SK-N-SH (cell line): Measurements from ENCODE around the gene DVL1. TPM values are rescaled to one million over a fixed set of nuclear protein-coding genes. Genes with fewer than 3 reads are reported as not detected.

Source experiments
- CTCF ChIA-PET: fragments of 300-600, 350-600 bp; formaldehyde crosslinking; extraction: SDS; loops from one replicate; lab custom pipeline; 2021; lab: Yijun Ruan, JAX
- POLR2A ChIA-PET: fragments of 350-600 bp; sonication (Branson Sonifier 250); formaldehyde crosslinking; extraction: SDS; loops from one replicate; lab custom pipeline; 2020; ENCODE audit warnings: antibody characterized with exemption, inconsistent platforms; lab: Yijun Ruan, JAX
- DNase-seq: peaks from one replicate; pipeline ENCODE4 v3.0.0; 2012
- H2AFZ ChIP-seq: fragments of 200-600 bp; sonication (generic); 2 replicates; pipeline ENCODE4 v1.8.1; 2016; ENCODE audit warnings: antibody characterized with exemption, mild to moderate bottlenecking, low read depth
- H3F3A ChIP-seq: fragments of 200-600 bp; sonication (generic); replicated peaks from 2 replicates; pipeline ENCODE3; 2016; ENCODE audit warnings: antibody characterized with exemption, mild to moderate bottlenecking; ENCODE audit not compliant: insufficient read depth
- H3K27ac ChIP-seq, 2 experiments: fragments of 200-500 bp in 1 of 2; fragments of 200-600 bp in 1 of 2; sonication (Bioruptor generic) in 1 of 2; sonication (generic), shearing (Covaris generic) in 1 of 2; 2 replicates each; pipeline versions ENCODE4 v1.5.1 to v1.6.1; 2014 to 2016; ENCODE audit warnings: low read depth in 2 of 2, inconsistent platforms in 1 of 2, low read length in 1 of 2, mild to moderate bottlenecking in 1 of 2, mixed read lengths in 1 of 2
- H3K27me3 ChIP-seq: fragments of 200-600 bp; sonication (generic), shearing (Covaris generic); 2 replicates; pipeline ENCODE4 v1.6.1; 2016; ENCODE audit warnings: mixed run types; ENCODE audit not compliant: insufficient read depth
- H3K36me3 ChIP-seq, 2 experiments: fragments of 200-500 bp in 1 of 2; fragments of 200-600 bp in 1 of 2; sonication (Bioruptor generic) in 1 of 2; sonication (generic) in 1 of 2; replicated peaks in 1 of 2; 2 replicates each; pipeline versions ENCODE3 to v1.5.1; 2014 to 2016; ENCODE audit warnings: low read length in 1 of 2, mild to moderate bottlenecking in 1 of 2; ENCODE audit not compliant: insufficient read depth in 2 of 2, control insufficient read depth in 1 of 2
- H3K4me1 ChIP-seq, 2 experiments: fragments of 200-500 bp in 1 of 2; fragments of 200-600 bp in 1 of 2; sonication (Bioruptor generic) in 1 of 2; sonication (generic), shearing (Covaris generic) in 1 of 2; 2 replicates each; pipeline versions ENCODE4 v1.5.1 to v1.6.1; 2014 to 2016; ENCODE audit warnings: low read depth in 1 of 2, low read length in 1 of 2, mixed run types in 1 of 2; ENCODE audit not compliant: insufficient read depth in 2 of 2, control insufficient read depth in 1 of 2
- H3K4me2 ChIP-seq: fragments of 200-600 bp; sonication (generic), shearing (Covaris generic); 2 replicates; pipeline ENCODE4 v1.6.1; 2017; ENCODE audit warnings: mixed run types
- H3K4me3 ChIP-seq, 2 experiments: fragments of 200-500 bp in 1 of 2; fragments of 200-600 bp in 1 of 2; sonication (Bioruptor generic) in 1 of 2; sonication (generic), shearing (Covaris generic) in 1 of 2; 2 replicates each; pipeline versions ENCODE4 v1.5.1 to v1.8.1; 2014 to 2016; ENCODE audit warnings: low read depth in 2 of 2, inconsistent platforms in 1 of 2, low read length in 1 of 2, mild to moderate bottlenecking in 1 of 2, mixed read lengths in 1 of 2, moderate library complexity in 1 of 2
- H3K79me2 ChIP-seq: fragments of 200-600 bp; sonication (generic); 2 replicates; pipeline ENCODE4 v1.8.1; 2017; ENCODE audit warnings: mild to moderate bottlenecking; ENCODE audit not compliant: insufficient read depth
- H3K9ac ChIP-seq: fragments of 200-600 bp; sonication (generic); 2 replicates; pipeline ENCODE4 v1.6.1; 2017; ENCODE audit warnings: mixed run types
- H3K9me2 ChIP-seq: fragments of 200-600 bp; sonication (generic); 2 replicates; pipeline ENCODE4 v1.6.1; 2017; ENCODE audit warnings: mixed run types
- H3K9me3 ChIP-seq: fragments of 200-600 bp; sonication (generic); 2 replicates; pipeline ENCODE4 v1.6.1; 2017; ENCODE audit warnings: mixed run types, mild to moderate bottlenecking, moderate library complexity
- H4K20me1 ChIP-seq: fragments of 200-600 bp; sonication (generic); 2 replicates; pipeline ENCODE4 v1.6.1; 2017; ENCODE audit warnings: mild to moderate bottlenecking, mixed run types; ENCODE audit not compliant: insufficient read depth
- EP300 ChIP-seq, 2 experiments: IDR thresholded peaks; 2 replicates each; pipeline versions ENCODE4 v1.4.0 to v1.6.1; 2012; ENCODE audit warnings: borderline replicate concordance in 1 of 2, low read depth in 1 of 2, low read length in 1 of 2
- GABPA ChIP-seq: IDR thresholded peaks from 2 replicates; pipeline ENCODE4 v1.4.0; 2012; ENCODE audit warnings: low read depth, mild to moderate bottlenecking
- MEF2A ChIP-seq: IDR thresholded peaks from 2 replicates; pipeline ENCODE4 v1.4.0; 2012; ENCODE audit warnings: low read depth, borderline replicate concordance
- MXI1 ChIP-seq: IDR thresholded peaks from 2 replicates; pipeline ENCODE4 v1.6.1; 2012; ENCODE audit warnings: mild to moderate bottlenecking, low read depth, low read length, improper control_type of control experiment
- RAD21 ChIP-seq: IDR thresholded peaks from 2 replicates; pipeline ENCODE4 v1.6.1; 2012; ENCODE audit warnings: mild to moderate bottlenecking, low read length
- RXRA ChIP-seq: IDR thresholded peaks from 2 replicates; pipeline ENCODE4 v1.4.0; 2012; ENCODE audit warnings: low read depth, mild to moderate bottlenecking, borderline replicate concordance
- TEAD4 ChIP-seq: IDR thresholded peaks from 2 replicates; pipeline ENCODE4 v1.4.0; 2012; ENCODE audit warnings: mild to moderate bottlenecking, borderline replicate concordance; ENCODE audit not compliant: insufficient read depth
- YY1 ChIP-seq: IDR thresholded peaks from 2 replicates; pipeline ENCODE4 v1.4.0; 2012; ENCODE audit warnings: low read depth, mild to moderate bottlenecking
- WGBS: methylation state at CpG from one replicate; pipeline ENCODE4 v1.1.6; 2017; ENCODE audit warnings: low lambda C conversion rate; 5-methylcytosine and 5-hydroxymethylcytosine counted together
- polyA plus RNA-seq, 3 experiments: library from polyadenylated mRNA; depleted of rRNA; stranded (reverse); fragments of >200 nt; gene quantifications; 2 replicates each; pipeline ENCODE4 v1.2.3, GENCODE V29; 2012
- TF ChIP-seq, protein P1 (sequence below): fragments of 150-350 bp; IDR thresholded peaks from 2 replicates; pipeline ENCODE4 v1.6.1; 2017; ENCODE audit warnings: antibody characterized with exemption, low read length, low read depth, borderline replicate concordance
- TF ChIP-seq, protein P2 (sequence below): fragments of 150-350 bp; IDR thresholded peaks from 2 replicates; pipeline ENCODE4 v1.6.1; 2016; ENCODE audit warnings: mild to moderate bottlenecking, low read depth, low read length
- TF ChIP-seq, protein P3 (sequence below): fragments of 200-600 bp; sonication (generic); IDR thresholded peaks from 2 replicates; pipeline ENCODE4 v1.6.1; 2017; ENCODE audit warnings: antibody characterized with exemption, mild to moderate bottlenecking, moderate library complexity
- TF ChIP-seq, protein P4 (sequence below): IDR thresholded peaks from 2 replicates; pipeline ENCODE4 v1.4.0; 2012; ENCODE audit warnings: low read depth, borderline replicate concordance

The DVL1 gene
- polyA plus RNA-seq, 1 of the 3 experiments (the other 2 are of a cell fraction): 32.0 TPM

DNA sequence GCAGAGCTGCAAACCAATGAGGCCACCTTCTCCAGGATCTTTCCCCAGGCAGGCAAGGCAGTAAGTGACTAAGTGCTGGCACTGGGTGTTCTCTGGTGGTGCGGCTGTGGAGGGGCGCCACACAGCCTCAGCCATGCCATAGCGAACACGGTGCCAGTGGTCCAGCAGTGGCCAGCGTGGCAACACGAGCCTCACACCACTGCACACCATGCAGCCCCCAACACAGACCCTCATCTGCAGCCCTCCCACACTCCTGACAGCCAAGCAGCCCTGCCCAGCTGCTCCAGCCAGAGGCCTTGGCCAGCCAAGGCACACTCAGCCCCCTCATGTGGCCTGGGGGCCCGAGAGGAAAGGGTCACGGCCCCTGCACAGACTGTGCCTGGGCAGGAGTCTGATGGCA is 27.7 kb downstream of the DVL1 start (continued):
- TF ChIP-seq YY1: no peak
- TF ChIP-seq, protein P1, sequence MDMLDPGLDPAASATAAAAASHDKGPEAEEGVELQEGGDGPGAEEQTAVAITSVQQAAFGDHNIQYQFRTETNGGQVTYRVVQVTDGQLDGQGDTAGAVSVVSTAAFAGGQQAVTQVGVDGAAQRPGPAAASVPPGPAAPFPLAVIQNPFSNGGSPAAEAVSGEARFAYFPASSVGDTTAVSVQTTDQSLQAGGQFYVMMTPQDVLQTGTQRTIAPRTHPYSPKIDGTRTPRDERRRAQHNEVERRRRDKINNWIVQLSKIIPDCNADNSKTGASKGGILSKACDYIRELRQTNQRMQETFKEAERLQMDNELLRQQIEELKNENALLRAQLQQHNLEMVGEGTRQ: no peak
- TF ChIP-seq, protein P2, sequence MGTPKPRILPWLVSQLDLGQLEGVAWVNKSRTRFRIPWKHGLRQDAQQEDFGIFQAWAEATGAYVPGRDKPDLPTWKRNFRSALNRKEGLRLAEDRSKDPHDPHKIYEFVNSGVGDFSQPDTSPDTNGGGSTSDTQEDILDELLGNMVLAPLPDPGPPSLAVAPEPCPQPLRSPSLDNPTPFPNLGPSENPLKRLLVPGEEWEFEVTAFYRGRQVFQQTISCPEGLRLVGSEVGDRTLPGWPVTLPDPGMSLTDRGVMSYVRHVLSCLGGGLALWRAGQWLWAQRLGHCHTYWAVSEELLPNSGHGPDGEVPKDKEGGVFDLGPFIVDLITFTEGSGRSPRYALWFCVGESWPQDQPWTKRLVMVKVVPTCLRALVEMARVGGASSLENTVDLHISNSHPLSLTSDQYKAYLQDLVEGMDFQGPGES: no peak

DNA sequence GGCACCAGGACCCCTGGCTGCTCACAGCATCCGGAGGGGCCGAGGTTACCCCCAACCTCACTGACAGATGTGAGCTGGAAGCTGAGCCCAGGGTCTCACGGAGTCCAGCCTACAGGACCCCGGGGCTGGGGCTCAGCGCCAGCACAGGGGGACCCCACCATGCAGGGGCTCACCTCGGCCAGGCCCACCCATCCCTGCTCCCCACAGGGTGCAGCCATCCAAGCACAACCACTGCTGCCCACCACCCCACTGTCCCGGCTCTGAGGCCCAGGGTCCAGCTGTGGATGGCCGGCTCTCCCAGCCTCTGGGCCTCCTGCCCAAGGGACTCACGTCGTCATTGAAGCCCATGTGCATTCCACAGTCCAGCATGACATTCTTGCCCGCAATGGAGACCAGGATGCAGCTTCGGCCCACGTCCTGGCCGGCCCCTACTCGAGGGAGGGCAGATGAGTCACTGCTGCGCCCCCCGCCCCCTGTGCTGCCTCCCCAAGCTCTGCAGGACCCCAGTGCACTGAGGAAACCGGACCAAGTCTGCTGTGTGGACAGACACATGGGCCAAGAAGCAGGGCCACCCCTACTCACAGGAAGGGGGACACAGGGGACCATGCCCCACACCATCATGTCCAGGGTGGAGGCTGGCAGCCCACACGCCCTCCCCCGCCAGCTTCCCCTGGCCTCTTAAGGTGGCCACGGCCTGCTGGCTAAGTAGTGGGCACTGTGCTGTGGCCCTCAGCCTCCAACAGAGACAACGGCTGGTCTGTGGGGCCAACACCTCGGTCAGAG is 28.4 kb downstream of the DVL1 start:
- Histone ChIP-seq H2AFZ (no peak overlapping the region), H3K79me2 (peaks cover 84% of the 10 kb centered on the region), H3F3A (peaks cover 14% of the 10 kb centered on the region), H3K27ac (no peak overlapping the region), H4K20me1 (peaks cover 55% of the 10 kb centered on the region), H3K9ac (no peak overlapping the region), H3K9me2 (no peaks in the 10 kb centered on the region), H3K9me3 (no peaks in the 10 kb centered on the region), H3K4me2 (no peak overlapping the region), H3K4me3 (no peak overlapping the region), H3K27me3 (no peaks in the 10 kb centered on the region), H3K36me3 (peaks cover 12 to 30% of the 10 kb centered on the region in 2 experiments), H3K4me1 (peaks cover 4 to 20% of the 10 kb centered on the region in 2 experiments; a peak in 2 of 4 replicates)
- no peak for TF ChIP-seq MEF2A
- TF ChIP-seq, protein P1: no peak
- TF ChIP-seq, protein P3, sequence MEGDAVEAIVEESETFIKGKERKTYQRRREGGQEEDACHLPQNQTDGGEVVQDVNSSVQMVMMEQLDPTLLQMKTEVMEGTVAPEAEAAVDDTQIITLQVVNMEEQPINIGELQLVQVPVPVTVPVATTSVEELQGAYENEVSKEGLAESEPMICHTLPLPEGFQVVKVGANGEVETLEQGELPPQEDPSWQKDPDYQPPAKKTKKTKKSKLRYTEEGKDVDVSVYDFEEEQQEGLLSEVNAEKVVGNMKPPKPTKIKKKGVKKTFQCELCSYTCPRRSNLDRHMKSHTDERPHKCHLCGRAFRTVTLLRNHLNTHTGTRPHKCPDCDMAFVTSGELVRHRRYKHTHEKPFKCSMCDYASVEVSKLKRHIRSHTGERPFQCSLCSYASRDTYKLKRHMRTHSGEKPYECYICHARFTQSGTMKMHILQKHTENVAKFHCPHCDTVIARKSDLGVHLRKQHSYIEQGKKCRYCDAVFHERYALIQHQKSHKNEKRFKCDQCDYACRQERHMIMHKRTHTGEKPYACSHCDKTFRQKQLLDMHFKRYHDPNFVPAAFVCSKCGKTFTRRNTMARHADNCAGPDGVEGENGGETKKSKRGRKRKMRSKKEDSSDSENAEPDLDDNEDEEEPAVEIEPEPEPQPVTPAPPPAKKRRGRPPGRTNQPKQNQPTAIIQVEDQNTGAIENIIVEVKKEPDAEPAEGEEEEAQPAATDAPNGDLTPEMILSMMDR: no peak
- TF ChIP-seq RXRA: no peak
- no peak for TF ChIP-seq GABPA
- TF ChIP-seq, protein P4, sequence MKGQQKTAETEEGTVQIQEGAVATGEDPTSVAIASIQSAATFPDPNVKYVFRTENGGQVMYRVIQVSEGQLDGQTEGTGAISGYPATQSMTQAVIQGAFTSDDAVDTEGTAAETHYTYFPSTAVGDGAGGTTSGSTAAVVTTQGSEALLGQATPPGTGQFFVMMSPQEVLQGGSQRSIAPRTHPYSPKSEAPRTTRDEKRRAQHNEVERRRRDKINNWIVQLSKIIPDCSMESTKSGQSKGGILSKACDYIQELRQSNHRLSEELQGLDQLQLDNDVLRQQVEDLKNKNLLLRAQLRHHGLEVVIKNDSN: no peak
- TF ChIP-seq EP300 (IDR thresholded peaks at IDR 0.05; ENCODE audit: borderline replicate concordance in 1 of 2, low read depth in 1 of 2, low read length in 1 of 2): no peak
- no peak for TF ChIP-seq TEAD4
- no peak for TF ChIP-seq RAD21
- TF ChIP-seq MXI1: no peak
- CTCF ChIA-PET: interaction anchor here (1.3 to 1.8 kb wide), 3 partner anchors 16 to 29 kb away, joined by 3 to 5 read pairs (median 4); no protein-coding TSS in a partner anchor
- DNase-seq: no peak
- POLR2A ChIA-PET: no interaction called here
- no CpG with 5 or more reads among the region's 23 CpGs for WGBS
